Measurements from ENCODE around the gene F2R. TPM values are rescaled to one million over a fixed set of nuclear protein-coding genes. Genes with fewer than 3 reads are reported as not detected.

Gene F2R
- total RNA-seq, 4 donors from 2014 or later: 2.4 to 4.2 (median 3.8) TPM

DNA sequence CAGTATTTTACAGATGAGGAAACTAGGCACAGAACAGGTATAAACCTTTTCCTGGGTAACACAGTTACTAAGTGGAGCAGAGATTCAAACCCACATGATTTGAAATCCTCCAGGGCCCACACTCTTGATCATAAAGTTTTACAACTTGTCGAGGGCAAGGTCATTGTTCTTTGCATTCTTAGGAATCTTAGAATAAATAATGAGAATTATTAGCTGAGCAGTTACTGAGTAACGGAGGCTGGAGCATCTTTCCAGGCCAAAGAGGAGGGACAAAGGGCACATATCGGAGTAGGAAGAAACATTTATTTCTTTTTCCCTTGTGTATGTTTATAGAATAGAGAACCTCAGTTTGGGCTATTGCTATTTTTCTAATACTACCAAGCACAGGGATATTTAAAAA lies 27.1 kb upstream of the F2R start:
- in situ Hi-C loops (cut with MboI; ENCODE audit: low sequenced_read_pairs in 4 of 4) (no loop called here), intact Hi-C loops (cut with DNase I; ENCODE audit: low total_unique reads) (no loop called here)
- Histone ChIP-seq H3K36me3 (no peaks in the 10 kb centered on the region), H3K27me3 (no peaks in the 10 kb centered on the region), H3K4me3 (no peak overlapping the region), H3K4me1 (peaks cover 0 to 7% of the 10 kb centered on the region in 2 donors), H3K27ac (no peak overlapping the region), H3K9me3 (no peaks in the 10 kb centered on the region)
- TF ChIP-seq POLR2A (IDR thresholded peaks at IDR 0.05): no peak
- TF ChIP-seq, protein P1, sequence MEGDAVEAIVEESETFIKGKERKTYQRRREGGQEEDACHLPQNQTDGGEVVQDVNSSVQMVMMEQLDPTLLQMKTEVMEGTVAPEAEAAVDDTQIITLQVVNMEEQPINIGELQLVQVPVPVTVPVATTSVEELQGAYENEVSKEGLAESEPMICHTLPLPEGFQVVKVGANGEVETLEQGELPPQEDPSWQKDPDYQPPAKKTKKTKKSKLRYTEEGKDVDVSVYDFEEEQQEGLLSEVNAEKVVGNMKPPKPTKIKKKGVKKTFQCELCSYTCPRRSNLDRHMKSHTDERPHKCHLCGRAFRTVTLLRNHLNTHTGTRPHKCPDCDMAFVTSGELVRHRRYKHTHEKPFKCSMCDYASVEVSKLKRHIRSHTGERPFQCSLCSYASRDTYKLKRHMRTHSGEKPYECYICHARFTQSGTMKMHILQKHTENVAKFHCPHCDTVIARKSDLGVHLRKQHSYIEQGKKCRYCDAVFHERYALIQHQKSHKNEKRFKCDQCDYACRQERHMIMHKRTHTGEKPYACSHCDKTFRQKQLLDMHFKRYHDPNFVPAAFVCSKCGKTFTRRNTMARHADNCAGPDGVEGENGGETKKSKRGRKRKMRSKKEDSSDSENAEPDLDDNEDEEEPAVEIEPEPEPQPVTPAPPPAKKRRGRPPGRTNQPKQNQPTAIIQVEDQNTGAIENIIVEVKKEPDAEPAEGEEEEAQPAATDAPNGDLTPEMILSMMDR (IDR thresholded peaks at IDR 0.05 in 4 of 5, conservative IDR thresholded peaks at IDR 0.05 in 1 of 5): no peak
- no peak for DNase-seq
- no peak for ATAC-seq

DNA sequence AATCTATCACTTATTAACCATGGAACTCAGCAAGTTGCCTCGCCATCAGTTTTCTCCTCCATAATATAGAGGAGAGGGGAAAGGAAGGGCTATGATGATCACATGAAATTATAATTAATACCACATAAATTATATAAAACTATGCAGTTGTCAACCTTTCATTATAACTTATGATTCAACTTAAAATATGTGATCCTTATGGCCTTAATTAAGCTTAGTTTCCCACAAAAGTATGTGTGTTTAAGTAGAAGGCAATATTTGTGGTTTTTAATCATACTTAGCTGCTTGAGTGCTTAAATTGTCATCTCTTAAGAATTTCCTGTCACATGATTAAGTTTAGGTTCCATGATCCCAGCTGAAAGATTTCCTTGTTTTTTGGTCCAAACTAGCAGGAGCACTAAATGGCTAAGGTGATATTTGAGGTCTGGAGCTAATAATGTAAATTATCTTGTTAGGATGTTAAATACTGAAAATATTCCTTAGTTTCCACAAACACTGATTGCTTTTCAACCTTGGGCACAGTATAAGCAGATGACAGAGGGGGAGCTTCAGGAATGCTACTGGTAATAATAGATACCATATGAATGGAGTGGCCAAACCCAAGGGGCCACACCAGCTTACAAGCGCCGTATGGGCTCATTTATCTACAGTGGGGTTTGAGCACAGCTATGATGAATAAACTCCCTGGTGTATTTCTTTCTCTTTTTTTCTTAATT lies 26.4 kb upstream of the F2R start:
- TF ChIP-seq, protein P1 (IDR thresholded peaks at IDR 0.05 in 4 of 5, conservative IDR thresholded peaks at IDR 0.05 in 1 of 5): no peak
- TF ChIP-seq POLR2A (IDR thresholded peaks at IDR 0.05): no peak
- Histone ChIP-seq H3K27me3 (no peaks in the 10 kb centered on the region), H3K36me3 (no peaks in the 10 kb centered on the region), H3K27ac (no peak overlapping the region), H3K4me1 (peaks cover 0 to 7% of the 10 kb centered on the region in 2 donors), H3K9me3 (no peaks in the 10 kb centered on the region), H3K4me3 (no peak overlapping the region)
- intact Hi-C loops (cut with DNase I; ENCODE audit: low total_unique reads): no loop called here
- in situ Hi-C loops (cut with MboI; ENCODE audit: low sequenced_read_pairs in 4 of 4): no loop called here
- DNase-seq (no peak), ATAC-seq (no peak)

DNA sequence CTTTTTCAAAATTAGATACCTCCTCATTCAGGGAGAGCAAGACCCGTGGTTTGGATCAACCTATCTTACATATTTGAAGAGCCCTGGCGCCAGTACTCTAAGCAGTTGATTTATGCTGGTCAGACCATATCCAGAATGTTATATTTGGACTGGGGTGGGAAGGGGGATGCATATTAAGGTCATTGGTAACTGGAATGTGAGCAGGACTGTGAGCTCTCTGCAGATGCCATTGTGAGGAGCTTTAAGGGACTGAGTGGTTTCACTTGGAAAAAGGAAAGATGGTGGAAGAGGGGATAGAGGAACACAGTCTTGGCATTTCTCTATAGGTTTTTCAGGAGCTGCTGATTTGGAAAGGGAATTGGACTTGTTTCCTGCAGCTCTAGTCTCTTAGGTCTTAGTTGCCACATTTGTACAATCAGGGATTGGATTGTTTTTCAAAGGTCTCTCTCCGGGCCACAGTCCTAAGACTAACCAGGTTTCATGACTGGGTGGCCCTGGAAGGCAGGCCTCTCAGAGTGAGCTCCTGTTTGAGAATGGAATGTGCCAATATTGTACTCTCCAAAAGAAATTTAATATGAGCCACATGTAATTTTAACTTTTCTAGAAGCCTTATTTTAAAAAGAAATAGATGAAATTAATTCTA lies 25.8 kb upstream of the F2R start:
- ATAC-seq (no peak), DNase-seq (no peak)
- intact Hi-C loops (cut with DNase I; ENCODE audit: low total_unique reads): no loop called here
- Histone ChIP-seq H3K27ac (no peak overlapping the region), H3K9me3 (no peaks in the 10 kb centered on the region), H3K4me1 (peaks cover 0 to 7% of the 10 kb centered on the region in 2 donors), H3K36me3 (no peaks in the 10 kb centered on the region), H3K4me3 (no peak overlapping the region), H3K27me3 (no peaks in the 10 kb centered on the region)
- in situ Hi-C loops (cut with MboI; ENCODE audit: low sequenced_read_pairs in 4 of 4): no loop called here
- TF ChIP-seq, protein P1 (IDR thresholded peaks at IDR 0.05 in 4 of 5, conservative IDR thresholded peaks at IDR 0.05 in 1 of 5): no peak

DNA sequence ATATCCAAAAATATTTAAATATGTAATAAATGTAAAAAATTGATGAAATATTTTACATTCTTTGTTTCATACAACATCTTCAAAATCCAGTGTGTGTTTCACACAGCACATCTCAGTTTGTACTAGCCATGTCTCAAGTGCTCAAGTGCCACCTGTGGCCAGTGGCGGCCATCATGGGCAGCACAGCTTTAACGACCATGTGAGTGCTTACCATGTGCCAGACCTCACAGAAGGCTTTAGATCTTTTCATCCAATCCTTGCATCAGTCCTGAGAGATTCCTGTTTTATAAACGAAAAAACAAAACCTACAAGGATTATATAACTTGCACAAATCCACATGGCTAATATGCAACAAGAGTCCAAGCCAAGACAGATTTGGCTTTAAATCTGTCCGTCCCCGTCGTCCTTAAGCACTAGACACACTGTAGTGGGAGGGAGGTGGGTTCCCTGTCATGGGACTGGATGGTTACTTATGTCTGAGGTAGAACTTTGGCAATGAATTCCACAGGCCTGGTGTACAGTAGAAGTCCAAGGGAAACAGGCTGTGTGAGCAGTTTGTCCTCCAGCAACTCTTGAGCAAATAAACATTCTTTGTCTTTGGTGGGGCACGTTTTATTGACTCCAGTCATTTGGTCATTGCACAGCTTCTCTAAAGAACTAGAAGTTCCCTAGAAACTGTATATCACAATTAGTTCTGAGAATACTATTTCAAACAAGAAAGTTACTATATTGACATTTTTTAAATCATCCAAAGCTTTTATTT lies 25.0 kb upstream of the F2R start:
- ATAC-seq (no peak), DNase-seq (no peak)
- no peak overlapping the region for H3K27ac ChIP-seq
- no peak overlapping the region for H3K4me3 ChIP-seq
- TF ChIP-seq, protein P1 (IDR thresholded peaks at IDR 0.05 in 4 of 5, conservative IDR thresholded peaks at IDR 0.05 in 1 of 5): no peak
- no peak for TF ChIP-seq POLR2A (IDR thresholded peaks at IDR 0.05)
- H3K4me1 ChIP-seq: peaks cover 0 to 7% of the 10 kb centered on the region in 2 donors
- no peaks in the 10 kb centered on the region for H3K27me3 ChIP-seq
- in situ Hi-C loops (cut with MboI; ENCODE audit: low sequenced_read_pairs in 4 of 4) (no loop called here), intact Hi-C loops (cut with DNase I; ENCODE audit: low total_unique reads) (no loop called here)
- no peaks in the 10 kb centered on the region for H3K36me3 ChIP-seq
- H3K9me3 ChIP-seq: no peaks in the 10 kb centered on the region

Measured in gastrocnemius medialis (tissue), 4 donors.